NT2/D1 (cell line): ENCODE results near the gene DRGX.

Experiments used
- DNase-seq: peaks from one replicate; pipeline ENCODE4 v3.0.0-alpha.2; 2011; ENCODE audit warnings: low read depth, low spot score
- H3K27me3 ChIP-seq: 2 replicates; pipeline ENCODE4 v1.6.0; 2011; ENCODE audit warnings: mild to moderate bottlenecking; ENCODE audit not compliant: insufficient read length, insufficient read depth
- H3K36me3 ChIP-seq: 2 replicates; pipeline ENCODE4 v1.6.1; 2011; ENCODE audit warnings: mild to moderate bottlenecking, low read length, mixed read lengths; ENCODE audit not compliant: insufficient read depth, insufficient read length
- H3K4me1 ChIP-seq: 2 replicates; pipeline ENCODE4 v1.5.1; 2011; ENCODE audit not compliant: insufficient read depth, insufficient read length
- H3K4me3 ChIP-seq: 2 replicates; pipeline ENCODE4 v1.5.1; 2011; ENCODE audit warnings: low read depth; ENCODE audit not compliant: insufficient read length
- H3K9ac ChIP-seq: 2 replicates; pipeline ENCODE4 v1.6.0; 2011; ENCODE audit warnings: low read depth; ENCODE audit not compliant: insufficient read length
- H3K9me3 ChIP-seq: 2 replicates; pipeline ENCODE4 v1.5.1; 2011; ENCODE audit warnings: mild to moderate bottlenecking, low read length; ENCODE audit not compliant: insufficient read depth
- SUZ12 ChIP-seq: IDR thresholded peaks from 2 replicates; pipeline ENCODE4 v1.6.1; 2011; ENCODE audit not compliant: insufficient read length, insufficient read depth; ENCODE audit errors: extremely low read depth
- YY1 ChIP-seq: IDR thresholded peaks from 2 replicates; pipeline ENCODE4 v1.6.1; 2011; ENCODE audit not compliant: insufficient read length, insufficient read depth
- ZNF274 ChIP-seq: IDR thresholded peaks from 2 replicates; pipeline ENCODE4 v1.6.1; 2011; ENCODE audit warnings: mild to moderate bottlenecking, low read depth, low read length

DRGX gene

DNA sequence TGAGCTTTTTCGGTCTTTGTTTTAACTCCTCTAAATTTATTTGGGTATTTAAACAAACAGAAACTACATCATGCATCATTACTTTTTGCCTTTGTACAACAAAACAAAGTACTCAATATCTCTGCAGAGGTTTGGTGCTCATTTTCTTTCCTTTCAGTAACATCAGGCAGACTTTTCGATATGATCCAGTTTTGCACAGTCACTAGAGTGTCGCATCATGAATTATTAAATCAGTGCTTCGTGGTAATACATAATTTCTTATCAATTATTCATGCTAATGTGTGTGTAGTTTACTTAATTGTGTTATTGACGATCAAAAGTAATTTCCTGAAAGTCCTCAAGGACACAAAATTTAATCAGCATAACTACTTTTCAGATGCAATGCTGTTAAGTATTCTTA is 31.8 kb downstream of the DRGX start:
- Histone ChIP-seq H3K27me3 (no peaks in the 10 kb centered on the region), H3K9ac (no peak overlapping the region), H3K4me1 (peaks cover 12% of the 10 kb centered on the region), H3K36me3 (no peaks in the 10 kb centered on the region), H3K9me3 (no peaks in the 10 kb centered on the region), H3K4me3 (no peak overlapping the region)
- DNase-seq = no peak
- TF ChIP-seq YY1 = no peak
- TF ChIP-seq SUZ12 = no peak
- no peak for TF ChIP-seq ZNF274

DNA sequence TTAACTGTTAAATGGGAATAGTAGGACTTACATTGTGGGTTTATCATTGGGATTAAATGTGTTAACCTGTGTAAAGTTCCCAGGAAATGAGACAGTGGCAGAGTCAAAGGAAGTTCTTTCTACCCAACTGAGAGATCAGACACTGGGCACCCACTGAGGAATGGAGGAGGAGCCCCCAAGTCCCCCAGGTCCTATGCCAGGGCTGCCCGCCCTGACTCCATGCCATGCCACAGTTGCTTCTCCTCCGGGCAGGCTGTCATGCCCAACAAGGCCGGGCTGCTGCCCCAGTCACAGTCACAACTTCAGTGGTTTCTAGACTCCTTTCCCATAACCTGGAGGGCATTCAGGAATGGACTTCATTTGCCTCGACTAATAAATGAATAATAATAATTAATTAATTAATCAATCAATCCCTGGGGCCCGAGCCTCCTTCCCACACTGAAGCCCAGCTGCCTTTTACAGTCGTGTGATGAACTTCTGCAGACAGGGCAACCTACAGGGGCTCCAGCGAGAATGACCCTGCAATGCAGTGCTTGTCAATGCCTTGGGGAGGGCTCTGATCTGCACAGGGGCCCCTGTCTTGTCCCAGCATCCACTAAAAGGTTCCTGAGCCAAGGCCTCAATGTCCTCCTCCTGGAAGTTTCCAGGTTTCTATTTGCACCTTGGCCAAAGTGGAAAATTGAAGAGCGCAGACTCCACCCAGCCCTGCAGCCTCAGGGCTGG is 32.4 kb downstream of the DRGX start:
- Histone ChIP-seq H3K4me1 (peaks cover 12% of the 10 kb centered on the region), H3K27me3 (no peaks in the 10 kb centered on the region), H3K9me3 (no peaks in the 10 kb centered on the region), H3K4me3 (no peak overlapping the region), H3K9ac (no peak overlapping the region), H3K36me3 (no peaks in the 10 kb centered on the region)
- no peak for TF ChIP-seq SUZ12
- no peak for TF ChIP-seq YY1
- TF ChIP-seq ZNF274 = no peak
- DNase-seq = no peak

DNA sequence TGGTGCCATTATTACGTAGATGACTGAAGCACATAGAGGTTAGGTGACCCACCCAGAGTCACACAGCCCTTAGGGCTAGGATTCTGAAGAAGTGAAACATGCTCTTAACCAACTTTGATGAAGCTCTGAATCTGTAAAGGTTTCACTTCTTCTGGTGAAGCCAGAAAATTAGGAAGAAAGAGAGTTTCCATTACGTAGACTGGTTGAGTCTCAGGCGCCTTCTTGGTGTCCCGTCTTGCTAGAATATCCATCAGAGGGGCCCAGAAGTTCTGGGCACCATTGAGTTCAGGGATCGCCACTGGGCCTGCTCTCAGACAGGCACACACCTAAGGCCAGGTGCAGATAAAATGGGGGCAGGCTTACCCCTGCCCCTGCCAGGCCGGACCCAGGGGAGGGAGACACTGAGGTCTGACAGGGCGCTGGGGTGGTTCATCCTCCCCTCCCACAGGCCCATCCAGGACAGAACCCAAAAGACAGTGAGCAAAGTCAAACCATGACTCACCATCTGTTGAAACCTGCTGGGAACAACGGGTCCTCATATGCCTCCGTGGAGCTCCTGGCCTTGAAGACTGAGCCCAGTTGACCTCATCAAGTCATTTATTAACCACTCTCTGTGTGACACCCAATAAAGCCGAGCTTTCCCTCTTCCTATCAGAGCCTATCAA is 33.2 kb downstream of the DRGX start:
- Histone ChIP-seq H3K4me1 (peaks cover 10% of the 10 kb centered on the region), H3K36me3 (no peaks in the 10 kb centered on the region), H3K9me3 (no peaks in the 10 kb centered on the region; the same call in 1 of the 2 replicates), H3K9ac (no peak overlapping the region), H3K4me3 (no peak overlapping the region), H3K27me3 (no peaks in the 10 kb centered on the region)
- TF ChIP-seq YY1 (no peak), ZNF274 (no peak), SUZ12 (no peak)
- no peak for DNase-seq

DNA sequence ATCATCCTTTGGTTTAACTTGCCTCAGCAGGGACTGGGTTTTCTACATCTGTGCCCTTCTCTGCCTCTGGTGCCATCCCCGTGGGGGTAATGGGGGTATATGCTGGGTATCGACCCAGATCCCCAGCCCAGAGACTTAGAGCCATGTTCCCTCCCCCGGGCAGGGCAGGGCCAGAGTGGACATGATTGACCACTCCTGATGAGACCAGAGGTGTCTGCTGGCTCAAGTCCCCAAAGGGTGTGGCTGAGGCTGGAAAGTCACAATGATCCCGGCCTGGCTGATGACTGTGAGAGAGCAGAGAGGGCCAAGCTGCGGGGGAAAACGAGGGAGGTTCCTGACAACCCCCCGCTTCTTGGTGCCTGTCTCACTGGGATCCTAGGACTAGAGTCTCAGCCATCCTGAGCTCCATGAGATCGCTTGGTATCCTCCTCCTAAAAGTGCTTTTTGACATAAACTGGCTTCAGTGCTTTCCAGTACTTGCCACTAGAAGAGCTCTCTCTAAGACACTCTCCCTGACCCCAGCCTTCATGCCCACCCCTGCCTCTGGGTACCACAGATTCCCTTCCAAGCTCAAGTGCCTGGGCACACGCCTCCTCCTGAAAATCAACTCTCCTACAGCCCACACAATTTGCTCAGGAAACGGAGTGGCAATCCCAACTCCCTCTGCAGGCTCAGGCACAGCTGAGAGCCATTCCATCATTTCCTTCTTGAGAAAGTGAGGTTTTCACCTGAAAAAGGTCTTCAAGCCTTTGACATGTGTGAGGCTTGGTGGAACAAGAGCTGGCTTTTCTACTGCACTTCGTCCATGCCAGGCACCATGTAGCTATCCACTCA is 33.9 kb downstream of the DRGX start:
- no peak for DNase-seq
- H3K9me3 ChIP-seq = peaks cover 5% of the 10 kb centered on the region; the same call in 1 of the 2 replicates
- no peaks in the 10 kb centered on the region for H3K36me3 ChIP-seq
- H3K9ac ChIP-seq = no peak overlapping the region
- TF ChIP-seq YY1 (no peak), SUZ12 (no peak), ZNF274 (no peak)
- no peaks in the 10 kb centered on the region for H3K27me3 ChIP-seq
- H3K4me3 ChIP-seq = no peak overlapping the region
- peaks cover 7% of the 10 kb centered on the region for H3K4me1 ChIP-seq

DNA sequence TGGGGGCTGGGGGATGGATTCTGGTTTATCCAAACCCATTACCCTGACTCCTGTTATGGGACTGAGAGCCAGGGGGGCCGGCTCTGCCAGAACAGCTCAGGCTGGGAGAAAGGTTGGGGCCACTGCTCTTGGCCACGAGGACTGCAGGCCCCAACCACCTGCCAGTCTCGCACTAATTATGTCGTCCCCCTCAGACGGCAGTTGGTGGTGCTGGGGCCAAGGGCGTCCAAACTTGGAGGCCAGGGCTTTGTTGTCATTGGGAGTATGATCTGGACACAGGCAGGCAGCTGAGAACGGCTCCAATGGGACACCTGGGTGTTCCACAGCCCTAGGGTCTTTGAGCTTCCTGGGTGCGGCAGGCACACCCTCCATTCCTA is 34.7 kb downstream of the DRGX start:
- Histone ChIP-seq H3K27me3 (no peaks in the 10 kb centered on the region), H3K4me1 (peaks cover 7% of the 10 kb centered on the region), H3K4me3 (no peak overlapping the region), H3K9me3 (peaks cover 5% of the 10 kb centered on the region; the same call in 1 of the 2 replicates), H3K9ac (no peak overlapping the region), H3K36me3 (no peaks in the 10 kb centered on the region)
- DNase-seq = no peak
- TF ChIP-seq SUZ12 = no peak
- no peak for TF ChIP-seq ZNF274
- no peak for TF ChIP-seq YY1

DNA sequence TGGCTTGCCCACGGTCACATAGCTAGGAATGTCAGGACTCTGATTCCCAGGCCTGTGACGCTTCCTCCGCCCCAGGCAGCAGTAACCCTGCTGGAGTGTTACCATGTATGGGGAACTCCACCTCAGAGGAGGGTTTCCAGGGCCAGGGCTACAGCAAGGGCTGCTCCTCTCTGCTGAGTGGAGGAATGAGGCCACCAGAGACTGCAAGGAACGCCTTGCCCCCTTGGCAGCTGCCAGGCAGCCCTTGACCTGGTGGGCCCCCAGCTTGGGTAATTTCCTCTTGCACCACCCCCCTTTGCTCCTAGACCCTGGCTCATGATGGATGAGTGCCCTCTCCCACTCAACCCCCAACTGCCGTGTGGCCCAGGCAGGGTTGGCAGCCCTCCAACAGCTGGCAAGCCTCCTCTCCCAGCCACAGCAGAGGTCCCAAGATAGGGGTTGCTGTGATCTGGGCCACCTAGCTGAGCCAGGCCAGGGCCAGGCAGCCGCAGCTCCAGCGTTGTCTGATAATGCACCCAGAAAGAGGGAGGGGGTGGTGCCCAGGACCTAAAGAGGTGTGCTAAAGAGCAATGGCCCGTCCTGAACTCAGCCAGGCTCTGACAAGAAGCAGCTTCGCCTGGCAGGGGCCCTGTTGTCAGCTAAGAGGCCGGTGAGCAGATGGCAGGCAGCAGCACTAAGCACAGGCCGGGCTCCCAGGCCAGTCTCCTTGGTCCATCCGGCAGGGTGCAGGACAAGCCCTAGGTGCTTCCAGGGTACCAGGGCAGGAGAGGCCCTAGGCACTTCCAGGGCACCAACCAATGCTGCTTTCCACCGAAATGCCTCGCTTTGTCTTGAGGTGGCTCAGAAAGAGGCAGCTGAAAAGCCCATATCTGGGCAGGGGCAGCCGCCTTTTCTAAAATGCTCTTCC is 35.4 kb downstream of the DRGX start:
- H3K4me1 ChIP-seq = peaks cover 7% of the 10 kb centered on the region
- no peaks in the 10 kb centered on the region for H3K27me3 ChIP-seq
- H3K9ac ChIP-seq = no peak overlapping the region
- TF ChIP-seq ZNF274 (no peak), YY1 (no peak), SUZ12 (no peak)
- no peaks in the 10 kb centered on the region for H3K36me3 ChIP-seq
- H3K9me3 ChIP-seq = peaks cover 5% of the 10 kb centered on the region; the same call in 1 of the 2 replicates
- DNase-seq = no peak
- no peak overlapping the region for H3K4me3 ChIP-seq
